ENCODE results near the gene CRYBA2.

CRYBA2 gene

DNA sequence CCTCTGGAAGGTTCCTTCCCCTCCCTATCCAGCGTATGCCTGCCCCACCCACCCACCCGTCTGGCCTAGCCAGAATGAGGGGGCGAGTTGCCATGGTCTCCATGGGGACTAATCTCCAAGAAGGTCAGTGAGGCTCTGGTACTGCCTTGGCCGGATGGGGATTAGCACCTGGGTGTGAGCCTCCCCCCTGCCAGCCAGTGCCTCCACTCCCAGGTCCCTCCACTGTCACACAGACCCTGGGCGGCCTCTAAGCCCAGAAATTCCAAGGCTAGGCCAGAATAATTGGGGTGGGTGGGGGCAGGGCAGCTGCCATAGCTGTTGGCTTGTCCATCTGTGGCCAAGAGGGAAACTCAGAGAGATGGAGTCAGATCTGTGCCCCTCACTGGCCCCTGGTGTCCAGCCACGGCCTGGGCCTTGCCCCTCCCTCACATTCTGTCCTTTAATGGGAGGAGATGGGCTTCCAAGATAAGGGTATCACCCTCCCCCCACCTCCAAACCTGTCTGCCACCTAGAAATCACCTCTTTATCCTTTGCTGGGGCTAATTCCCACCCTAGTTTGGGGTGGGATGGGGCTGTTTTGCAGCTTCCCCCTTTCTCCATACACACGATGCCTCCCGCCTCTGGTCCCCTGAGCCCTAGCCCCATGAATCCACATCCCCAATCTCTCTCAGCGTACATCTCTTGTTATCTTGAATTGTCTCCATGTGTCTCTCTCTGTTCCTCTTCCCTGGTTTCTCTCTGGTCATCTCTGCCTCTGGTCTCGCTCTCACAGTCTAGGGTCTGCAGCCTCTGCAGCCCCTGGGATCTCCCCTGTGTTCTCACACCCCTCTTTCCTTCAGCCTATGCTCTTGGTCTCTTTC lies 6.0 kb upstream of the CRYBA2 start:
- DNase-seq (ENCODE audit: low spot score) = peak; percentile 64

DNA sequence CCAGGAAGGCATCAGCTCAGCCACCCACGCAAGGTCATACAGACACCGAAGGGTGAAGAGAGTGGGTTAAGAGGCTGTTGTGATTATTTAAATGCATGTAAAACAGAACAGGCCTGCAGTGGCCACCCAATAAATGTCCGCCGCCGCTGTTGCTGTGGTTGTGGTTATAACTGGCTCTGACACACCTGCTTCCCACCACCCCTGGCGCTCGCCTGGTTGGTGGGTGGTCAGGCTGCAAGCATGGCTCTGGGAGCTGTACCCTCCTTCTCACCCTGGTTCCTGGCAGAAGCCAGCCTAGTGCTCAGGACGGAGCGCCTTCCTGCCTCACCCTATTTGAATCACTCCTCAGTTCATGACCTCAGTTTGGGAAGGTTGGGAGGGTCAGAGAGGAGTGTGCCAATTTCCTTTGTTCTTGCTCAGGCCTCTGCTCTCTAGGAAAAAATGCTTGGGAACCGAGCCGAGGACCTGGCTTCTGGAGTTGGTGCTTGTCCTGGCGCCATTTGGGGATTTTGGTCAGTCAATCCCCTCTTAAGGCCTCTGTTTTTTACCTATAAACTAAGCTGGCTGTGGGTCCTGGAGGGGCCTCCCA lies 5.3 kb upstream of the CRYBA2 start:
- no peak for DNase-seq (ENCODE audit: low spot score)

- no peak for DNase-seq (ENCODE audit: low spot score)
Measured at GRCh38 chr2:218997731-218998130, 4.5 kb upstream of the CRYBA2 start.

- DNase-seq (ENCODE audit: low spot score) = no peak
Measured at GRCh38 chr2:218996937-218997336, 3.7 kb upstream of the CRYBA2 start.

DNA sequence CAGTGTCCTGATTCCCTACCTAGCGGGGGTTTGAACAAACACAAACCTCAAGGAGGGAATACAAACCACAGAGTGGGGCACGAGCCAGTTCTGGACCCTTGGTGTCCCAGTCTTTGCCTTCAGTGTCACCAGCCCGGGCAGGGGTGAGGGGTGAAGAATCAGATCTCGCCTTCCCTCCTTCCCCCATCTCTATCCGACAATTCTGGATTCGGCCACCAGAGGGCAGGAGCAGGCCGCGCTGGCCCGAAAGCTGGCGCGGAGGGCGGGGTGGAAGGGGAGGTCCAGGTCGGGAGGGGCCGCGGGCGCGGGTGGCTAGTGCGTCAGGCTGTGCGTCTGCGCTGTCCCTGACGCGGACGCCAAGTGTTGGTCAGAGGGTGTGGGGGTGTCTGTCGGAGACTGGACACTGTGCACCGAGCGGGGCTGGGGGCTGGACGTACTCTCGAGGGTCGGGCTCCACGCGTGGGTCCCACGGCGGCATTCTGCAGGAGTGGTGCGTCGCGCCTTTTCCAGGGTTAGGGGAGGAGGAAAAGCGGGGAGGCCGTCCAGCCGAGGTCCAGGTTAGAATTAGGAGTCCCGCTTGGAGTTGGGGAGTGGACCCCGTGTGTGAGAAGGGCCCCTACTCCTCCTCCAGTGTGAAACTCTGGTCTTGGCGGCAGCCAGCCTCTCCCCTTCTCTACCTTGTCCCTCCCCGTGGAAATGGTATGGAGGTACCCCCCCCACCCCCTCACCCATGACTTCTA lies 2.9 kb upstream of the CRYBA2 start:
- peak; percentile 94 for DNase-seq (ENCODE audit: low spot score)

- no peak for DNase-seq (ENCODE audit: low spot score)
Measured at GRCh38 chr2:218995561-218995960, 2.3 kb upstream of the CRYBA2 start.

DNA sequence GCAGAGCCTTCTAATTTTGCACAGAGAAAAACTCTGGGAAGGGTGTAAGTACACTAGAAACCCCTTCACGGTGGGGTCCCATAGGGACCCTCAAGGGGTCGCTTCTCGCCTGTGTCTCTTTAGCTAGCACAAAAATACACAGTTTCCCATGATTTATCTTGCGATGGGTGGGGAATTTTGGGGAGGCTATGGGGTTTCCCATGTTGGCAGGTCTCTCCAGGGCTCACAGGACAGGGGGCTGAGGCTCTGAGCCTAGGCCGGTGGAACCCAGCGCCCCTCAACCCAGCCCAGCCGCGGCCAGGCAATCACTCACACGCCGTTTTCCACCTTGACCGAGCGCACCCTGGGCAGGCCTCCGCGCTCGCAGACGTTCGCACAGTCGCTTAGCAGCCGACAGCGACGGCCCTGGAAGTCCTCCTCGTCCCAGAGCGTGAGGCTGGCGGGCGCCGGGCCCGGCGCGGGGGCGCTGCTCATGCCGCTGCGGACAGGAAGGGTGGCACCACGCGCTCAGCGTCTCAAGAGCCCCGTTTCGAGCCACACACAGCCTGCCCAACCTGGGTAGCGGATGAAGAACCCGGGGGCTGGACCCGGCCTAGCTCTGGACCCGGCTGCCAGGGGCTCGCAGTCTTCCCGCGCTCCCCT lies 398 bp downstream of the CRYBA2 start:
- no peak for DNase-seq (ENCODE audit: low spot score)

GRCh38 chr2:218992196-218992595 lies 1.0 kb downstream of the CRYBA2 start:
- DNase-seq (ENCODE audit: low spot score) = no peak

DNA sequence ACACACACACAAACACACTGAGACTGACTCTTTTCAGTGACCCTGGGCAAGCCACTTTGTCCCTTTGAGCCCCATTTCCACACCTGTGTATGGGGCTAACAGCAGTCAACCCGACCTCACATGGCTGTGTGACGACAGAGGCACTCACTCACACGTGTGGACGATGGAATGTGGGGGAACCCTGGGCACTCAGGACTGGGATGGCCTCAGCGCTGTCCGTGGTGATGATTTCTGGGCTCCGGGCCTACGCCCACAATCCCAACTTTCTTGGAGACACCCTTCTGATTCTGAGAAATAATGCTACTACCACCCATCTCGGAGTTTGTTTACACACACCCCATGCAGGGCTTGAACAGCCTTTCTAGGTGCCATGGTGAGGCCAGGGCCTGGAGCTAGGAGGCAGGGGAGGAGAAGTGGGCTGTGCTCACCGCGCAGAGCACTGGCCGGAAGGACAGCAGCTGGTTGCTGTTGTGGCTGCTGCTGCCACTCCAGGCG lies 1.5 kb downstream of the CRYBA2 start:
- no peak for DNase-seq (ENCODE audit: low spot score)

DNA sequence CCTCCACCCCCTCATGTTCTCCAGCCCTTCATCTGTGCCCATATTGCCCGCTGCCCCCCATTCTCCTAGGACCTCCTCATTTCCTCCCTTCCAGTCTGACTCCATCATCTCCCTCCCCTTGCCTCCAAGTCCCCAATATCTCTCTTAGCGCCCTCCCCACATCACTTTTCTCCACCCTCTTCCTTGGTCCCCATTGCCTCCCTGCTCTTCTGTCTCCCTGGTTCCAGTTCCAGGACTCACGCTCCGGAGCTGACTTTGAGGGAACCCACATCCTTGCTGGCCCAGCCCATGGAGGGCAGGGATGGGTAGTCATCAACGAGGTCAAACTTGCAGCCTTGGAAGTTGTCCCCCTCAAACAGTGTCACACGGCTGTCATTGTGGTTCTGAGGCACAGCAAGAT lies 2.6 kb downstream of the CRYBA2 start:
- no peak for DNase-seq (ENCODE audit: low spot score)

GRCh38 chr2:218990052-218990451 lies 3.2 kb downstream of the CRYBA2 start:
- DNase-seq (ENCODE audit: low spot score) = no peak

DNA sequence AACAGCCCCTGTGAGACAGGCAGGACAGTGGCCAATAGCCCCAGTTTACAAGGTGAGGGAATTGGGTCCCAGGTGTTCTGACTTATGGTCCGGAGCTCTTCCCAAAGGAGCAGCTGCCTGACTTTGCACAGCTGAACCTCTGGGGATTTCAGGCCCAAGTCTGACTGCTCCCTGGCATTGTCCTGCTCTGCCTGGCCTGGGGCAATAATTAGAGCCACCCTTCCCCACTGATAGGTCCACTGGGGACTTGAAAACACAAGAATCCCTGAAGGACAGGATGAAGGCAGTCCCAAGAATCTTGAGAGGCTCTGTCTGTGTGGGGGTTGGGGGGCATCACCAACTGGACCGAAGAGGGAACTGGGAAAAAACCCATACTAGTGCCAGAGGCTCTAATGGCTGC lies 4.6 kb downstream of the CRYBA2 start:
- DNase-seq (ENCODE audit: low spot score) = no peak

DNA sequence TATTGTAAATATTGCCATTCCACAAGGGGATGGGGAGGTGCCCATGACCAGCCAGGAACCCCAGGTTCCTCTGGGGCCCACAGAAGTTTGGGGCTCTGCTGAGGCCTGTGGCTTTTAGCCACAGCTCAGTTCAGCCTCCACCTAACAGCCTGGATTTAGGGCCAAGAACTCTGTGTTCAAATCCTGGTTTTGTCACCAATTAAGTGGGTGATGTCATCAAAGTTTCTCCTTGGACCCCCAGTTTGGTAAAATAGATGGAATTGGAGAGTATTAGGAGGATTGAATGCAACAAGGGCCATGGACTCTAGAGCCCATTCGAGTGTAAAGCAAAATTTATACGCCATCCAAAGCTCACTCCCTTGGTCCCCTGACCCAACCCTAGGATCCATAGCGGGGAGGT lies 5.1 kb downstream of the CRYBA2 start:
- no peak for DNase-seq (ENCODE audit: low spot score)

- DNase-seq (ENCODE audit: low spot score) = no peak
Measured at GRCh38 chr2:218986148-218986761, 7.0 kb downstream of the CRYBA2 start.

- no peak for DNase-seq (ENCODE audit: low spot score)
Measured at GRCh38 chr2:218985325-218986091, 7.7 kb downstream of the CRYBA2 start.

GRCh38 chr2:218985021-218985324 lies 8.2 kb downstream of the CRYBA2 start, which contains the start of gene FEV:
TSS of gene FEV (minus strand) at chr2:218985184. CDS start at chr2:218985075, 109 bp downstream.
- DNase-seq (ENCODE audit: low spot score) = no peak

DNA sequence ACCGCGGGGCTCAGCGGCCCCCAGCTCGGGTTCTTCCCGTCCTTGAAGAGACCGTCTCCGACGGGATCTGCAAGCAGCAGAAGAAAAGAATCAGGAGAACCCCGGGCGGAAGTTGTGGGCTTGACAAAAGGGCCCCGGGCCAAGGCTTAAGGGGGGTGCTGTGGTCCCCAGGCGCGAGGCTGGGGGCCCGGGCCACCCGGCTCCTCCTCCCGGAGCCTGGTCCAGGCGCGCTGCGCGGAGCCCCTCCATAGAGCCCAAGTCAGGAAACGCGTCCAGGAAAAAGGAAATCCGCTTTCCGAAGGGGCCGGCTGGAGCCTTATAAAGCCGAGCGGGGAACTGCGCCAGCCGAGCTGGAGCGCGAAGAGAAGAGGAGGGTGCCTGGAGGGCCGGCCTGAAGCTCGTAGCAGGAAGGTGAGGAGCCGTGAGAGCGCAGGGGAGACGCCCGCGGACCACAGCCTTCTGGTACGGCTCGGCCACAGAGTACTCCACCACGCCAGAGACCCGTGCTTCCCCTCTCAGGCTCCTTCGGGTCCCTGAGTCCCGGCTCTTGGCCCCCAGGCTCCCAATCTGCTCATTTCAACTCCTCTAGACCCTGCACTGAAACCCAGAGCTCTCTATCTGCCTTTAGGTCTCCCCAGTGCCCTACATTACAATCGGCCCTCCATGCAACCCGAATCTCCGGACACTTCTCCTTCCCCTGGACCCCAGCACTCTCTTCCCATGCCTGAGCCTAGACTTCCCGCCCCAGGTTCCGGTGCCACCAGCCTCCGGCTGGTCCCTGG lies 8.8 kb downstream of the CRYBA2 start:
- no peak for DNase-seq (ENCODE audit: low spot score)

DNA sequence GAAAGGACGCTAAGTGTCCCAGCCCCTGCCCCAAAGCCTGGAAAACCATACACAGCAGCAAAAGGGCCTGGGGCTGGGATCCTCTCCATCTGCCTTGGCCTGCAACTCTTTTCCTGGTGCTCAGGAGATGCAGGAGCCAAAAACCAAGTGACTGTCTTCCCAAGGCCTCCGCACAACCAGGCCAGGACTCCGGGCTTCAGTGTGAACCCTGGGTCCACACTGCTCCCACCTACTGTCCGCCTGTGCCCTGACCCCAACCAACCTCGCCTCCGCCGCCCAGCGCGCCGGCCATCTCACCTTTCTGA lies 9.3 kb downstream of the CRYBA2 start:
- no peak for DNase-seq (ENCODE audit: low spot score)

DNA sequence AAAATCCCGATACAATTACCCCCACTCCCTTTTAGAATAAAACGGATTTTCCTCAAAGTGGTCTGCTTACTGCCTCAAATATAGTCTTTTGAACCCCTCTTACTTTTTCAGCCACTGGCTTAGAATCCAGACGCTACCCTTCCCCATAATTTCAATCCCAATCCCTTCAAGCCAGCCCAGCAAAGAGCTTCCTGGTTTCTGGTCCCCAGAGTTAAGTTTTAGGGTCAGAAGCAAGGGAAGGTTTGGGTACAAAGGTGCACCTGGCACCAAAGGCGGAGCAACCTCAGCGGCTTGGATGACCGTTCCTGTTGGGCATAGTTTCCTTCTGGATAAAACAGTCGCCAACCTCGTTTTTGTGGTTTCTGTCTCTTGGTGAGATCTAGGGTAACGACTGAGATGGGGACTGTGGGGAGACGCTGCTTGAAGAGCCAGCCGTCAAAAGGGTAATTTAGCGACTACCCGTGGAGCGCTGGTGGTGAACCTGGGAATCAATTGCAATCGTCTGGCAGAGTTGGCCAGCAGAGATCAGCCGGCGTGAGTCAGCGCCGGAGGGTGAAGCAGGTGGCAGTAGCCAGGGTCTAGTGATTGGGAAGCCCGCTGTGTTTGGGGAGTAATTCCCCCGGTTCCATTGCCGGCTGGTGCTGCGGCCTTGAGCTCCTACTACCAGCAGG lies 9.8 kb downstream of the CRYBA2 start:
- DNase-seq (ENCODE audit: low spot score) = no peak

All from ecto neural progenitor cell (in vitro differentiated cells).